Hematopoietic multipotent progenitor cell treated with erythropoietin and hydrocortisone succinate and interleukin-3 and kit ligand, for 17 days (in vitro differentiated cells): ENCODE measurements around the gene TRIM50.
"Not testable (repeated sequence)": the region's sequence is repeated elsewhere in the genome, so short reads cannot be mapped to it uniquely, and the experiment has no call there.

Source experiments
- DNase-seq: peaks from one replicate; pipeline ENCODE4 v3.0.0-alpha.2; 2015; ENCODE audit warnings: low spot score

Gene TRIM50

DNA sequence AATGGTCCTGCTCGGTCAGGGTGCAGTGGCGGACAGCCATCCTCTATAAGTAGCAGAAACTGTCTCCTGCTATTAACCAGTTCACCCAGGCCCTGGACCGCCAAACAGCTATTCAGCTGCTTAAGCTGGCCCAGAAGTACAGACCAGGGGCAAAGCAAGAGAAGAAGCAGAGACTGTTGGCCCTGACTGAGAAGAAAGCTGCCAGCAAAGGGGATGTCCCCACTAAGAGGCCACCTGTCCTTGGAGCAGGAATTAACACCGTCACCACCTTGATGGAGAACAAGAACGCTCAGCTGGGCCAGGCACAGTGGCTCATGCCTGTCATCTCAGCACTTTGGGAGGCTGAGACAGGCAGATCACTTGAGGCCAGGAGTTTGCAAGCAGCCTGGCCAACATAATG is 13.6 kb downstream of the TRIM50 start:
- no peak for DNase-seq

GRCh38 chr7:73313521-73313906 is 14.4 kb downstream of the TRIM50 start:
- no peak for DNase-seq

GRCh38 chr7:73312831-73313520 is 14.9 kb downstream of the TRIM50 start:
- no peak for DNase-seq

GRCh38 chr7:73311421-73311820 is 16.5 kb downstream of the TRIM50 start:
- DNase-seq: not testable (repeated sequence)

GRCh38 chr7:73308665-73309214 is 19.1 kb downstream of the TRIM50 start, which contains the start of gene NSUN5:
Gene NSUN5 (minus strand): TSS chr7:73308826. CDS start chr7:73308790, 36 bp downstream.
- DNase-seq: peak; percentile 53

DNA sequence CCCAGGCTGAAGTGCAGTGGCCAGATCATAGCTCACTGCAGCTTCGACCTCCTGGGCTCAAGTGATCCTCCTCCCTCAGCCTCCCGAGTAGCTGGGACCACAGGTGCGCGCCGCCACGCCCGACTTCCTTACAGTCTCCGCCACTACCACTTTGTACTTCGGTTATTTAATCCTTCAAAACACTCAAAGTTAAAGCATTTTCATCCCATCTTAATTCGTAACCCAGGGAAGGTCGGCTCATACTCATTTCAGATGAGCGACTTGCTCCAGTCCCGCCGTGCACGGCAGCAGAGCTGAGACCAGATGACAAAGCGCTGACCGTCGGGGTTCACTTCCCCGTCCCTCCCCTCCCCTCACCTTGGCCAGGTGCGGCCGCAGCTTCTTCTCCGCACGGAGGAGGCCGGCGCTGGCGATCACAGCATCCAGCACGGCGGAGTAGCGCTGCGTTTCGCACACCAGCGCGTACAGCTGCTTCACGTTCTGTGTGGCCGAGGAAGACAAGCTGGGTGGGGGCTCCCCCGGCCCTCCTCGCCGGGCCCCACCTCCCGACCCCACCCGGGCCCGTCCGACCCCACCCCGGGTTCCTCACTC is 19.7 kb downstream of the TRIM50 start:
- DNase-seq: no peak

- no peak for DNase-seq
These were observed 20.4 kb downstream of the TRIM50 start for GRCh38 chr7:73307436-73307835.

DNA sequence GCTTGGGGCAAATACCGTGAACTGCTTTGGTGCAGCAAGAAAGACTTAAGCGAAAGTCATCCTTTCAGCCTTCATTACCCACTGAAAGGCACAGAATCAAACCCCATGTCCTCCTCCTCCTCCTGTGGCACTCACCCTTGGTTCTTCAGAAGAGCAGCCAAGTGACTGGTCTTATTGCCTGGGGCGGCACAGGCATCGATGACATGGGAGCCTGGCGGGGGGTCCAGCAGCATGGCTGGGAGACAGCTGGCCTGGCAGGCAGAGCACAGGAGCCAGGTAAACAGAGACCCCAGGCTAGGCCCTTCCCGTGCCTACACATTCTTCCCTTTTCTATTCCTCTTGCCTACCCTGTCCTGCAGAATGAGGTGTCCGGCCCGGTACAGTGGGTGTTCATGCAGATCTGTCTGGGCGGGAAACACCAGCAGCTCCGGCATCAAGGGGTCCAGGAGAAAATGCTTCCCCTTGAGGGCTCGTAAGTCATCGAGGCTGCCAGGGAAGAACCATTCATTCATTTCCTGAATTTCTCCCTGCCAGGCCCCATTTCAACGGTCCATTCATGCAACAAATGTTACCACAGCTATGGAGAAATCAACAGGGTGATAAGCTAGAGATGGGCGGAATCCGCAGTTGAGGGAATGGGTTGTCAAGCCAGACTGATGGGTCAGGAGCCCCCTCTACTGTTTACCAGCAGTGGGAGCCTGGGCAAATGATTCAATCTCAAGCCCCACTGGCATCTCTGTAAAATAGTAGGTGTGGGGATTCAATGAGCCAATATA is 23.1 kb downstream of the TRIM50 start:
- DNase-seq: not testable (repeated sequence)

DNA sequence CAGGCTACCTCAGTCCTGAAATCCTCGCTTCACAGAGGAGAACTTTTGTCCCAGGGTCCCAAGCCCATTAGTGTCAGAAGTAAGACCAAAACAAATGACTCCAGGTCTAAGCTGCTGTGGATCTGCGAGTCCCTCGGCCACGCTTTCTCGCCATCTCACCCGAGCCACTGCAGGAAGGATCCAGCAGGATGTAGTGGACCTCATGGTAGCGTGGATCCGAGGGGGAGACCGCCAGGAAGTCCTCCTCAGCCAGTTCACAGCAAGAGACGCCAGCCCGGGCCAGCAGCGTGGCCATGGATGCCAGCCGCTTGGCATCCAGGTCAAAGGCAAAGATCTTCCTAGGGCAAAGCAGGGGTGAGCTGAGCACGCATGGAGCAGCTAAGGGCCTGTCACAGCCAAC is 23.8 kb downstream of the TRIM50 start:
- no peak for DNase-seq

DNA sequence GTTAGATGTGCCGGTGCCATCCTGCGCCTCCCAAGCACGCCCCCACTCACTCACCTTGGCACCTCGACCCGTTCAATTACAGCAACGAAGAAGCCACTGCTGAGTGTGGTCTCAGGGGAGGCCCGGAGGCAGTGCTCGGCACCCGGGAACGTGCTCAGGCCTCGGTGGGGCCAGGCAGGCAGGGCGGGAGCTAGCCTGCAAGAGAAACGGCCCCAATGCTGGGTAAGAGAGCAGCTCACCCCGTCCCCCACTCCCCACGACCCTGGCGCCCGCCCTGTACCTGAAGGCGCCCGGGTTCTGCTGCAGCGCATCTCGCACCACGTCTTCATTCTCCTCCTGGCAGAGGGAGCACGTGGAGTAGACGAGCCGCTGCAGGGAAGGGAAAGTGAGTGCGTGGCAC is 24.3 kb downstream of the TRIM50 start:
- DNase-seq: no peak

DNA sequence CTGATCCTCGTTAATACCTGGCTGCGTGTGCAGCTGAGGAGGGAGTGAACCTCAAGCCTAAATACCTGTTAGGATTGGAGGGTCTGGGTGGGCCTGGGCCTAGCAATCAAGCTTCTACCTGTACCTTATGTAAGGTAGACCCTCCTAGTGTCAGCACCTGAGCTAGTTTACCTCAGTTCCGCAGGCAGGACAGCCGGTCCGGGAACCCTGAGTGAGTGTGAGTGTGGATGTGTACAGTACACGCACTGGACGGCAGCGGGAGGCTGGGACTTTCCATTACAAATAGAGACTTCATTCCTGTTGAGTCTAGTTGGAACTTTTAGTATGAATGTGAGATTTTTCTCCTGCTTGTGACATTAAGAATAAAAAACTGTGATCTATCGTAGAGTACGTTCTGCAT is 25.0 kb downstream of the TRIM50 start:
- DNase-seq: not testable (repeated sequence)

DNA sequence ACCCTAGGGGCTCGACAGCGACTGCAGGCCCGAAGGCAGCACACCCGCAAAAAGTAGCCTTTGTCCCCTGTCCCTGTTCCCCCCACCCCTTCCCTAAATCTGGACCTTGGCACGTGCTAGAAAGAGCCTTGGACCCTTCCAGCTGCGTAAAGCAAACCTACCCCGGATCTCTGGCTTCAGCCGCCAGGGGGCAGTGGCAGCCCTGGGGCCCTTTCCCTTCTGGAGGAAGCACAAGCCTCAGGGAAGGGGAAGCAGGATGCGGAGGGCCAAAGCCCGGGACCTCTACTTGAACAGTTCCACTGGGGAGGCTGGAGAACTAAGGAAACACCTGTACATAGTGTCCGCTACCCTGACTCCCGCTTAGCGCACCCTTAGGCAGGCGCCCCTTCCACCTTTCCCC is 26.8 kb downstream of the TRIM50 start:
- DNase-seq: not testable (repeated sequence)

DNA sequence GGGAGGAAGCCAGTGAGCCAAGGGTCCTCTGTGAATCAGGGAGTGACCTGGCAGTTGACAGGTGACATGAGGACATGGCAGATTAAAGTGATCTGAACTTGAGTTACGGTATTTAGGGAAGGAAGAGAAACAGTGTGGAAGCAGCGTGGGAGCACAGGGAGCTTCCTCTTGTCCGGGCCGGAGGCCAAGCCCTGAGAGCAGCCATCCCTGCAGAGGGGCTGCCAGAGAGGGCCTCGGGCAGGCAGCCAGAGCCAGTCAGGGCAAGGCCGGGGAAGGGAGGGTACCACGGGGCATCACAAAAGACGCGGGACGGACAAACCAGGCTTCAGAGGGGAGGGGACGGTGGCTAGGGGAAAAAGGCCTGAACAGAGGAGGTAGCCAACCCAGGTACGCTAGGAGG is 28.1 kb downstream of the TRIM50 start:
- DNase-seq: not testable (repeated sequence)

- not testable (repeated sequence) for DNase-seq
These were observed 30.2 kb downstream of the TRIM50 start for GRCh38 chr7:73297706-73298105.

GRCh38 chr7:73297235-73297634 is 30.6 kb downstream of the TRIM50 start:
- DNase-seq: not testable (repeated sequence)

- DNase-seq: not testable (repeated sequence)
These were observed 50.7 kb downstream of the TRIM50 start for GRCh38 chr7:73277210-73277609.

GRCh38 chr7:73267813-73268212 is 60.1 kb downstream of the TRIM50 start:
- DNase-seq: not testable (repeated sequence)

- not testable (repeated sequence) for DNase-seq
These were observed 61.0 kb downstream of the TRIM50 start for GRCh38 chr7:73266719-73267368.
